GM23338 (cell line): ENCODE data around the gene MS4A13. TPM values are rescaled to one million over a fixed set of nuclear protein-coding genes. Genes with fewer than 3 reads are reported as not detected.

Experiments
- ATAC-seq: fragments of 200-7000 bp; cut with Tn5 transposase; 3 replicates; pipeline ENCODE4 v1.9.1; 2020
- DNase-seq: peaks from one replicate; pipeline ENCODE4 v3.0.0-alpha.2; 2015; ENCODE audit warnings: low spot score
- H2AFZ ChIP-seq: fragments of 200-600 bp; sonication (generic); 2 replicates; pipeline ENCODE4 v1.8.0; 2016; ENCODE audit warnings: antibody characterized with exemption, mild to moderate bottlenecking, moderate library complexity
- H3F3A ChIP-seq: fragments of 200-600 bp; sonication (generic); replicated peaks from 2 replicates; pipeline ENCODE4 v1.8.0; 2017; ENCODE audit warnings: antibody characterized with exemption, mixed run types, low read depth
- H3K27ac ChIP-seq: fragments of 200-600 bp; sonication (generic); 2 replicates; pipeline ENCODE4 v1.6.1; 2016; ENCODE audit warnings: low read depth
- H3K27me3 ChIP-seq: fragments of 200-600 bp; sonication (generic); 2 replicates; pipeline ENCODE4 v1.8.0; 2016; ENCODE audit warnings: mild to moderate bottlenecking, mixed run types, moderate library complexity; ENCODE audit not compliant: insufficient read depth
- H3K36me3 ChIP-seq: fragments of 200-600 bp; sonication (generic); 2 replicates; pipeline ENCODE4 v1.8.0; 2016; ENCODE audit warnings: mild to moderate bottlenecking; ENCODE audit not compliant: insufficient read depth
- H3K4me1 ChIP-seq: fragments of 200-600 bp; sonication (generic); 2 replicates; pipeline ENCODE4 v1.8.0; 2016; ENCODE audit warnings: mild to moderate bottlenecking, moderate library complexity; ENCODE audit not compliant: insufficient read depth
- H3K4me2 ChIP-seq: fragments of 200-600 bp; sonication (generic); 2 replicates; pipeline ENCODE4 v1.7.1; 2017; ENCODE audit warnings: mixed run types
- H3K4me3 ChIP-seq: fragments of 200-600 bp; sonication (generic); 2 replicates; pipeline ENCODE4 v1.6.1; 2016; ENCODE audit warnings: mixed run types
- H3K79me2 ChIP-seq: fragments of 200-600 bp; sonication (generic); replicated peaks from 2 replicates; pipeline ENCODE4 v1.8.0; 2017; ENCODE audit warnings: mild to moderate bottlenecking; ENCODE audit not compliant: insufficient read depth
- H3K9me2 ChIP-seq: fragments of 200-600 bp; sonication (generic); 2 replicates; pipeline ENCODE4 v1.8.0; 2017; ENCODE audit not compliant: insufficient read depth
- H4K20me1 ChIP-seq: fragments of 200-600 bp; sonication (generic); replicated peaks from 2 replicates; pipeline ENCODE4 v1.8.0; 2017; ENCODE audit warnings: mild to moderate bottlenecking; ENCODE audit not compliant: insufficient read depth
- H3K27ac Mint-ChIP-seq: 2 replicates; pipeline ENCODE4 v1.8.0; 2020; ENCODE audit warnings: inconsistent platforms, mild to moderate bottlenecking, moderate library complexity, mixed read lengths
- H3K27me3 Mint-ChIP-seq: 3 replicates; pipeline ENCODE4 v1.8.0; 2022; ENCODE audit warnings: low read depth, mild to moderate bottlenecking, moderate library complexity, mixed read lengths, inconsistent platforms; ENCODE audit not compliant: insufficient read depth, poor library complexity
- H3K36me3 Mint-ChIP-seq: 3 replicates; pipeline ENCODE4 v1.8.0; 2021; ENCODE audit warnings: low read depth, mild to moderate bottlenecking, inconsistent platforms, moderate library complexity, mixed read lengths
- H3K4me1 Mint-ChIP-seq: 3 replicates; pipeline ENCODE4 v1.8.0; 2020; ENCODE audit warnings: mild to moderate bottlenecking, inconsistent platforms, mixed read lengths
- H3K4me3 Mint-ChIP-seq: 3 replicates; pipeline ENCODE4 v1.8.0; 2021; ENCODE audit warnings: moderate library complexity, mild to moderate bottlenecking, inconsistent platforms, mixed read lengths
- H3K9me3 Mint-ChIP-seq: 3 replicates; pipeline ENCODE4 v1.8.0; 2020; ENCODE audit warnings: moderate library complexity, mild to moderate bottlenecking, inconsistent platforms, mixed read lengths
- CTCF ChIP-seq, 2 experiments: fragments of 200-600 bp in 1 of 2; sonication (generic) in 1 of 2; conservative IDR thresholded peaks; 2 replicates each; pipeline versions ENCODE4 v1.5.1 to v1.6.1; 2016 to 2017; ENCODE audit warnings: antibody characterized with exemption in 2 of 2, low read depth in 2 of 2, mild to moderate bottlenecking in 2 of 2, moderate library complexity in 1 of 2
- EZH2phosphoT487 ChIP-seq: fragments of 200-600 bp; sonication (generic); IDR thresholded peaks from one replicate; pipeline ENCODE4 v1.8.1; 2018; ENCODE audit warnings: antibody characterized with exemption; ENCODE audit not compliant: unreplicated experiment
- polyA plus RNA-seq: library from polyadenylated mRNA; unstranded; fragments of >200 nt; fragmentation: Nextera tagmentation; extraction: Ambion mirVana; gene quantifications from 2 replicates; pipeline ENCODE4 v1.2.1, GENCODE V29; 2016
- total RNA-seq: library from RNA; depleted of rRNA; stranded (reverse); fragments of >200 nt; shearing (Covaris generic); gene quantifications from 2 replicates; pipeline ENCODE4 v1.2.3, GENCODE V29; 2014; rRNA removed

Gene MS4A13
- total and polyA plus RNA-seq, 2 experiments from 2014 or later, result not detected

GRCh38 chr11:60589611-60590010 lies 74.4 kb downstream of the MS4A13 start:
- no peak overlapping the region for H3K4me2 ChIP-seq
- H3K27ac Mint-ChIP-seq, result no peak overlapping the region
- H3K4me1 ChIP-seq, result 0 out of 2 replicates have a peak, but pooled peaks cover 5% of the 10 kb centered on the region
- no peaks in the 10 kb centered on the region for H3K9me2 ChIP-seq
- no peaks in the 10 kb centered on the region for H3K36me3 Mint-ChIP-seq
- no peak overlapping the region for H3K4me3 Mint-ChIP-seq
- no peak for TF ChIP-seq EZH2phosphoT487
- peak in 1 of 2 experiments; percentile 64; a peak in 3 of 4 replicates for TF ChIP-seq CTCF (conservative IDR thresholded peaks at IDR 0.05; ENCODE audit: low read depth in 2 of 2)
- DNase-seq, result peak; percentile 32
- H3K36me3 ChIP-seq, result no peaks in the 10 kb centered on the region
- H3K4me1 Mint-ChIP-seq, result peaks cover 8% of the 10 kb centered on the region; the same call in 2 of the 3 replicates
- no peaks in the 10 kb centered on the region for H4K20me1 ChIP-seq
- H3F3A ChIP-seq, result no peaks in the 10 kb centered on the region
- peaks cover 3% of the 10 kb centered on the region for H3K27me3 Mint-ChIP-seq
- ATAC-seq, result no peak
- no peaks in the 10 kb centered on the region for H3K79me2 ChIP-seq
- H3K4me3 ChIP-seq, result no peak overlapping the region
- H2AFZ ChIP-seq, result no peak overlapping the region
- H3K27me3 ChIP-seq, result no peaks in the 10 kb centered on the region
- no peak overlapping the region for H3K27ac ChIP-seq
- no peaks in the 10 kb centered on the region for H3K9me3 Mint-ChIP-seq

Other genes with a start within 250 kb of the MS4A13 start
- not detected in 2 replicates for gene MS4A4A, start 234.7 kb upstream of the MS4A13 start, total RNA-seq
- not detected in 2 replicates for gene MS4A4A, start 234.7 kb upstream of the MS4A13 start, polyA plus RNA-seq
- gene MS4A6E, start 188.1 kb upstream of the MS4A13 start, total RNA-seq, result not detected in 2 replicates
- not detected in 2 replicates for gene MS4A6E, start 188.1 kb upstream of the MS4A13 start, polyA plus RNA-seq
- gene MS4A7, start 136.9 kb upstream of the MS4A13 start, total RNA-seq, result 0.07 TPM in 1 of 2 replicates, not detected in the other
- gene MS4A7, start 136.9 kb upstream of the MS4A13 start, polyA plus RNA-seq, result not detected in 2 replicates
- not detected in 2 replicates for gene MS4A14, start 118.9 kb upstream of the MS4A13 start, total RNA-seq
- gene MS4A14, start 118.9 kb upstream of the MS4A13 start, polyA plus RNA-seq, result not detected in 2 replicates
- not detected in 2 replicates for gene MS4A5, start 85.8 kb upstream of the MS4A13 start, total RNA-seq
- not detected in 2 replicates for gene MS4A5, start 85.8 kb upstream of the MS4A13 start, polyA plus RNA-seq
- gene MS4A1, start 59.5 kb upstream of the MS4A13 start, total RNA-seq, result not detected in 2 replicates
- 0.23 and 0.80 TPM in 2 replicates for gene MS4A1, start 59.5 kb upstream of the MS4A13 start, polyA plus RNA-seq
- 0.21 TPM in 1 of 2 replicates, not detected in the other for gene MS4A12, start 22.6 kb upstream of the MS4A13 start, total RNA-seq
- 0.30 and 0.34 TPM in 2 replicates for gene MS4A12, start 22.6 kb upstream of the MS4A13 start, polyA plus RNA-seq
- gene MS4A8, start 184.2 kb downstream of the MS4A13 start, total RNA-seq, result not detected in 2 replicates
- not detected in 2 replicates for gene MS4A8, start 184.2 kb downstream of the MS4A13 start, polyA plus RNA-seq
- gene MS4A18, start 209.3 kb downstream of the MS4A13 start, total RNA-seq, result not detected in 2 replicates
- gene MS4A18, start 209.3 kb downstream of the MS4A13 start, polyA plus RNA-seq, result not detected in 2 replicates
- gene MS4A15, start 241.5 kb downstream of the MS4A13 start, total RNA-seq, result not detected in 2 replicates
- 0.14 and 0.44 TPM in 2 replicates for gene MS4A15, start 241.5 kb downstream of the MS4A13 start, polyA plus RNA-seq